K562 (cell line): ENCODE data around the gene CREB3L2. TPM values are rescaled to one million over a fixed set of nuclear protein-coding genes. Genes with fewer than 3 reads are reported as not detected.

Experiments
- ARHGAP35 ChIP-seq: fragments of 450-650 bp; IDR thresholded peaks from 2 replicates; pipeline ENCODE4 v1.6.1; 2018; ENCODE audit not compliant: partially characterized antibody
- BMI1 ChIP-seq: fragments of 150-350 bp; IDR thresholded peaks from 2 replicates; pipeline ENCODE4 v1.6.1; 2014; ENCODE audit warnings: low read length
- CTBP1 ChIP-seq: fragments of 450-650 bp; IDR thresholded peaks from 2 replicates; pipeline ENCODE4 v1.6.1; 2016; ENCODE audit warnings: borderline replicate concordance
- CTCF ChIP-seq, 3 experiments: IDR thresholded peaks in 2 of 3; conservative IDR thresholded peaks in 1 of 3; 2 replicates each; pipeline ENCODE4 v1.5.1; 2011 to 2012; ENCODE audit warnings: low read length in 3 of 3, mild to moderate bottlenecking in 3 of 3, control low read depth in 2 of 3, improper control_type of control experiment in 1 of 3, inconsistent platforms in 1 of 3, low read depth in 1 of 3, mixed read lengths in 1 of 3, moderate library complexity in 1 of 3; ENCODE audit not compliant: insufficient read depth in 2 of 3
- DDX20 ChIP-seq: fragments of 450-650 bp; IDR thresholded peaks from 2 replicates; pipeline ENCODE4 v1.6.1; 2016; ENCODE audit warnings: missing genetic modification characterization, low read depth, mild to moderate bottlenecking, missing compliant biosample characterization, moderate library complexity
- DIDO1 ChIP-seq: fragments of 450-650 bp; IDR thresholded peaks from 2 replicates; pipeline ENCODE4 v1.6.1; 2016; ENCODE audit warnings: low read depth, missing biosample characterization, missing genetic modification characterization
- ERF ChIP-seq: fragments of 450-650 bp; formaldehyde crosslinking; IDR thresholded peaks from 2 replicates; pipeline ENCODE4 v1.4.0; 2020; ENCODE audit warnings: mild to moderate bottlenecking, mixed read lengths
- ETS2 ChIP-seq: IDR thresholded peaks from 2 replicates; pipeline ENCODE4 v1.6.1; 2016; ENCODE audit warnings: borderline replicate concordance, missing genetic modification characterization, mild to moderate bottlenecking, moderate library complexity, missing compliant biosample characterization; ENCODE audit not compliant: poor library complexity, severe bottlenecking
- GATAD2A ChIP-seq: fragments of 450-650 bp; IDR thresholded peaks from 2 replicates; pipeline ENCODE4 v1.6.1; 2017
- HMBOX1 ChIP-seq: sonication (generic); IDR thresholded peaks from 2 replicates; pipeline ENCODE4 v1.6.1; 2016
- HMG20B ChIP-seq: fragments of 250-450 bp; sonication (Bioruptor Pico); IDR thresholded peaks from 2 replicates; pipeline ENCODE4 v1.5.0; 2021; ENCODE audit warnings: mild to moderate bottlenecking
- HMGN3 ChIP-seq: IDR thresholded peaks from 2 replicates; pipeline ENCODE4 v1.6.1; 2011; ENCODE audit warnings: borderline replicate concordance, low read depth, mild to moderate bottlenecking, mixed read lengths, low read length; ENCODE audit not compliant: insufficient read length; ENCODE audit errors: extremely low read depth
- KLF16 ChIP-seq: IDR thresholded peaks from 2 replicates; pipeline ENCODE4 v1.6.1; 2016; ENCODE audit warnings: antibody characterized with exemption
- NR0B1 ChIP-seq: fragments of 450-650 bp; IDR thresholded peaks from one replicate; pipeline ENCODE4 v1.6.1; 2018; ENCODE audit warnings: mild to moderate bottlenecking, moderate library complexity; ENCODE audit not compliant: partially characterized antibody
- PCBP1 ChIP-seq: fragments of 200-400 bp; formaldehyde crosslinking; IDR thresholded peaks from 2 replicates; pipeline ENCODE4 v1.6.1; 2018; ENCODE audit warnings: mild to moderate bottlenecking, low read depth, low read length; ENCODE audit not compliant: poor library complexity, severe bottlenecking
- PTBP1 ChIP-seq: fragments of 200-400 bp; formaldehyde crosslinking; IDR thresholded peaks from 2 replicates; pipeline ENCODE4 v1.6.1; 2017; ENCODE audit warnings: low read depth, low read length
- RB1 ChIP-seq: fragments of 450-650 bp; IDR thresholded peaks from 2 replicates; pipeline ENCODE4 v1.6.1; 2017; ENCODE audit warnings: low read depth, mild to moderate bottlenecking
- TCF7L2 ChIP-seq: fragments of 150-350 bp; IDR thresholded peaks from 2 replicates; pipeline ENCODE4 v1.6.1; 2016; ENCODE audit warnings: low read depth, mild to moderate bottlenecking, low read length, moderate library complexity
- TEAD2 ChIP-seq: fragments of 450-650 bp; IDR thresholded peaks from 2 replicates; pipeline ENCODE4 v1.6.1; 2016; ENCODE audit warnings: missing genetic modification characterization, control low read depth, missing compliant biosample characterization
- XRCC5 ChIP-seq: fragments of 200-400 bp; formaldehyde crosslinking; IDR thresholded peaks from 2 replicates; pipeline ENCODE4 v1.6.1; 2017; ENCODE audit warnings: low read depth, mild to moderate bottlenecking, low read length
- ZNF121 ChIP-seq: sonication (generic); formaldehyde crosslinking; conservative IDR thresholded peaks from 2 replicates; pipeline ENCODE4 v1.8.0; 2022; ENCODE audit warnings: missing genetic modification reagents
- ZNF3 ChIP-seq: fragments of 250-450 bp; sonication (Bioruptor Pico); IDR thresholded peaks from 2 replicates; pipeline ENCODE4 v1.5.0; 2021; ENCODE audit warnings: mild to moderate bottlenecking, moderate library complexity
- polyA plus RNA-seq, 8 experiments: library from polyadenylated mRNA; depleted of rRNA in 4 of 8; stranded (reverse) in 5 of 8; unstranded in 3 of 8; fragments of >200 nt; fragmentation: Nextera tagmentation in 2 of 8; fragmentation: Illumina TruSeq in 1 of 8; extraction: Ambion mirVana in 2 of 8; extraction: Trizol in 1 of 8; gene quantifications; 2 replicates each; pipeline versions ENCODE4 v1.2.1 to v1.2.3, GENCODE V29; 2011 to 2014; ENCODE audit warnings: inconsistent platforms in 1 of 8, missing spikeins in 1 of 8
- total RNA-seq, 7 experiments: library from RNA; depleted of rRNA in 6 of 7; stranded (reverse); fragments of >200 nt in 6 of 7; fragmentation: Illumina TruSeq in 2 of 7; extraction: Trizol in 2 of 7; gene quantifications; 2 replicates each; pipeline versions ENCODE4 v1.2.1 to v1.2.3, GENCODE V29; 2011 to 2021; ENCODE audit warnings: low replicate concordance in 1 of 7
- TF ChIP-seq, protein P1 (sequence below), 3 experiments: fragments of 200-800 bp in 1 of 3; sonication (Bioruptor generic) in 1 of 3; sonication (generic) in 1 of 3; formaldehyde crosslinking in 1 of 3; IDR thresholded peaks; 2 replicates each; pipeline versions ENCODE4 v1.6.1 to v1.8.0; 2016 to 2022; ENCODE audit warnings: mild to moderate bottlenecking in 2 of 3, missing compliant biosample characterization in 2 of 3, missing genetic modification characterization in 2 of 3, missing genetic modification reagents in 1 of 3
- TF ChIP-seq, protein P2 (sequence below): IDR thresholded peaks from 2 replicates; pipeline ENCODE4 v1.6.1; 2011; ENCODE audit not compliant: insufficient read length; ENCODE audit errors: extremely low read depth

Gene CREB3L2
- total and polyA plus RNA-seq, 9 of the 15 experiments (the other 6 are each of a cell fraction or from before 2014, with no cell fraction given), result 7.1 to 45.6 (median 15.8) TPM

DNA sequence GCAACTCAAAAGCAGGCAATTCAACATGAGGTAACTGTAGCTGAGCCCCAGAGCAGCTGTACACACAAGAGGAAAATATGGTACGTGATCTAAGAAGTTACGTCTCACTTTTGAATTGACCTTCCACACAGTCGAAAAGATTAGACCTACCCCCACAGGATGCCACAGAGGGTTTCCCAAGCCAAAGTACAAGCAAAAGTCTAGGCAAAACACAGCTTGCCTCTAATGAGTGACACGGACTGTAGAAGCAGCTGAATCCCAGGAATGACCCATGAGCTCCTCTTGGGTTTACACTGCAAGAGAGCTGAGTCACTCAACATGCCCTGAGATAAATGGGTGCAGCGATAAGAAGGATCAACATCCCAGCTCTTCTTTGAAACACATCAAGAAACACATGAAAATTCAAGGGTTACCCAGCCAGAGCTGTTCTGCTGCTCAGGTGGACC lies 9.8 kb downstream of the CREB3L2 start (continued):
- TF ChIP-seq ETS2 (no peak), XRCC5 (no peak), TCF7L2 (no peak), TEAD2 (tag) (no peak), CTBP1 (peak; percentile 95), ARHGAP35 (no peak), CTCF (IDR thresholded peaks at IDR 0.05 in 2 of 3, conservative IDR thresholded peaks at IDR 0.05 in 1 of 3; ENCODE audit: insufficient read depth in 2 of 3, low read depth in 1 of 3, low read length in 3 of 3) (0 out of 6 replicates have a peak, but pooled peaks of 1 of the 3 experiments have one; percentile 5), KLF16 (no peak), RB1 (peak; percentile 17; the same call in 1 of the 2 replicates), DDX20 (tag) (no peak), HMBOX1 (no peak; the same call in 1 of the 2 replicates), ZNF121 (no peak), DIDO1 (tag) (no peak), HMG20B (CRISPR knock-in tag) (no peak), PCBP1 (no peak), GATAD2A (peak; percentile 93; the same call in 1 of the 2 replicates), ZNF3 (CRISPR knock-in tag) (no peak), PTBP1 (no peak), ERF (no peak), BMI1 (no peak), HMGN3 (no peak), NR0B1 (no peak)
- TF ChIP-seq, protein P1, sequence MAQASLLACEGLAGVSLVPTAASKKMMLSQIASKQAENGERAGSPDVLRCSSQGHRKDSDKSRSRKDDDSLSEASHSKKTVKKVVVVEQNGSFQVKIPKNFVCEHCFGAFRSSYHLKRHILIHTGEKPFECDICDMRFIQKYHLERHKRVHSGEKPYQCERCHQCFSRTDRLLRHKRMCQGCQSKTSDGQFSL (CRISPR knock-in tag; IDR thresholded peaks at IDR 0.05), result no peak
- TF ChIP-seq, protein P1 (tag; IDR thresholded peaks at IDR 0.05), result no peak
- TF ChIP-seq, protein P2, sequence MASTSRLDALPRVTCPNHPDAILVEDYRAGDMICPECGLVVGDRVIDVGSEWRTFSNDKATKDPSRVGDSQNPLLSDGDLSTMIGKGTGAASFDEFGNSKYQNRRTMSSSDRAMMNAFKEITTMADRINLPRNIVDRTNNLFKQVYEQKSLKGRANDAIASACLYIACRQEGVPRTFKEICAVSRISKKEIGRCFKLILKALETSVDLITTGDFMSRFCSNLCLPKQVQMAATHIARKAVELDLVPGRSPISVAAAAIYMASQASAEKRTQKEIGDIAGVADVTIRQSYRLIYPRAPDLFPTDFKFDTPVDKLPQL, result no peak
